ENCODE data around the gene GBP2.

DNA sequence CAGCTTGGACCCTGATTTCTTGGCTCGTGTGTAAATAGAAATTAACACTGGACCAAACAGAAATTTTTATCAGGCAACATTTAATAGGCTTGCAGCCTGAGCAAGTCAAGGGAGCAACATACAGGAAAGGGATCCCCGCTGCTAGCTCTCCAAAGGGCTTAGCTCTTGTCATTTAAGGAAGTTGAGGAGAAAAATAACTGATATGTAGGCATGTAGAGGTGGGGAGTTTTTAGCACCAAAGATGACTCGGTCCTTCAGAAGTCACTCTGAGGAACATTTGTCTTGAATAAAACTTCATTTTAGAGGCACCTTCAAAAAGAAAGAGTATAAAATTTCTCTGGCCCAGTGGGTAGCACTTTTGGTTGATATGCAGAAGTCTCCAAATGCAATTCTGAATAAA, 27.1 kb downstream of the GBP2 start:
- TF ChIP-seq, protein P1, sequence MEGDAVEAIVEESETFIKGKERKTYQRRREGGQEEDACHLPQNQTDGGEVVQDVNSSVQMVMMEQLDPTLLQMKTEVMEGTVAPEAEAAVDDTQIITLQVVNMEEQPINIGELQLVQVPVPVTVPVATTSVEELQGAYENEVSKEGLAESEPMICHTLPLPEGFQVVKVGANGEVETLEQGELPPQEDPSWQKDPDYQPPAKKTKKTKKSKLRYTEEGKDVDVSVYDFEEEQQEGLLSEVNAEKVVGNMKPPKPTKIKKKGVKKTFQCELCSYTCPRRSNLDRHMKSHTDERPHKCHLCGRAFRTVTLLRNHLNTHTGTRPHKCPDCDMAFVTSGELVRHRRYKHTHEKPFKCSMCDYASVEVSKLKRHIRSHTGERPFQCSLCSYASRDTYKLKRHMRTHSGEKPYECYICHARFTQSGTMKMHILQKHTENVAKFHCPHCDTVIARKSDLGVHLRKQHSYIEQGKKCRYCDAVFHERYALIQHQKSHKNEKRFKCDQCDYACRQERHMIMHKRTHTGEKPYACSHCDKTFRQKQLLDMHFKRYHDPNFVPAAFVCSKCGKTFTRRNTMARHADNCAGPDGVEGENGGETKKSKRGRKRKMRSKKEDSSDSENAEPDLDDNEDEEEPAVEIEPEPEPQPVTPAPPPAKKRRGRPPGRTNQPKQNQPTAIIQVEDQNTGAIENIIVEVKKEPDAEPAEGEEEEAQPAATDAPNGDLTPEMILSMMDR (IDR thresholded peaks at IDR 0.05; ENCODE audit: low read depth, low read length) = no peak
- no peak for TF ChIP-seq EZH2phosphoT487 (IDR thresholded peaks at IDR 0.05; ENCODE audit: low read depth)

Measured in OCI-LY3 (cell line).